Mucosa of rectum (tissue), 2 donors: Measurements from ENCODE around the gene ABCC2.

Experiments
- H3K27ac ChIP-seq, 2 donors: one replicate each; pipeline ENCODE4 v1.7.0; 2013; ENCODE audit warnings: inconsistent platforms in 2 of 2, low read depth in 2 of 2, low read length in 2 of 2
- H3K27me3 ChIP-seq, 2 donors: one replicate each; pipeline ENCODE4 v1.7.0; 2013; ENCODE audit warnings: low read length in 2 of 2; ENCODE audit not compliant: control insufficient read depth in 2 of 2, insufficient read depth in 2 of 2
- H3K36me3 ChIP-seq, 2 donors: one replicate each; pipeline ENCODE4 v1.7.0; 2013; ENCODE audit warnings: low read length in 2 of 2; ENCODE audit not compliant: control insufficient read depth in 2 of 2, insufficient read depth in 2 of 2
- H3K4me1 ChIP-seq, 2 donors: one replicate each; pipeline ENCODE4 v1.7.0; 2013; ENCODE audit warnings: low read length in 2 of 2, mild to moderate bottlenecking in 1 of 2; ENCODE audit not compliant: control insufficient read depth in 2 of 2, insufficient read depth in 2 of 2
- H3K4me3 ChIP-seq, 2 donors: one replicate each; pipeline ENCODE4 v1.7.0; 2013; ENCODE audit warnings: low read length in 2 of 2
- H3K9ac ChIP-seq, 2 donors: one replicate each; pipeline ENCODE4 v1.7.0; 2013; ENCODE audit warnings: low read length in 2 of 2, low read depth in 1 of 2, mild to moderate bottlenecking in 1 of 2
- H3K9me3 ChIP-seq, 2 donors: one replicate each; pipeline ENCODE4 v1.7.0; 2013; ENCODE audit warnings: low read length in 2 of 2; ENCODE audit not compliant: control insufficient read depth in 2 of 2
- donor health status: healthy.
- donor health status: Normal muscosa, but diverticular disease.

ABCC2 gene

GRCh38 chr10:99787311-99787710 lies 4.9 kb downstream of the ABCC2 start:
- H3K27me3 ChIP-seq: no peaks in the 10 kb centered on the region
- H3K27ac ChIP-seq: no peak overlapping the region
- H3K4me3 ChIP-seq: no peak overlapping the region
- H3K36me3 ChIP-seq: no peaks in the 10 kb centered on the region
- H3K4me1 ChIP-seq: no peaks in the 10 kb centered on the region
- no peak overlapping the region for H3K9ac ChIP-seq
- no peaks in the 10 kb centered on the region for H3K9me3 ChIP-seq

GRCh38 chr10:99787782-99788445 lies 5.5 kb downstream of the ABCC2 start:
- no peak overlapping the region for H3K4me3 ChIP-seq
- H3K27ac ChIP-seq: peak overlapping the region; percentile 49 to 74
- no peak overlapping the region for H3K9ac ChIP-seq
- H3K36me3 ChIP-seq: no peaks in the 10 kb centered on the region
- H3K9me3 ChIP-seq: no peaks in the 10 kb centered on the region
- no peaks in the 10 kb centered on the region for H3K27me3 ChIP-seq
- H3K4me1 ChIP-seq: no peaks in the 10 kb centered on the region

GRCh38 chr10:99788598-99789256 lies 6.3 kb downstream of the ABCC2 start:
- Histone ChIP-seq H3K27ac (peak overlapping the region; percentile 49 to 76), H3K4me3 (no peak overlapping the region), H3K27me3 (no peaks in the 10 kb centered on the region), H3K4me1 (no peaks in the 10 kb centered on the region), H3K36me3 (no peaks in the 10 kb centered on the region), H3K9ac (no peak overlapping the region), H3K9me3 (no peaks in the 10 kb centered on the region)

- no peak overlapping the region for H3K9ac ChIP-seq
- H3K36me3 ChIP-seq: no peaks in the 10 kb centered on the region
- H3K27me3 ChIP-seq: no peaks in the 10 kb centered on the region
Measured at GRCh38 chr10:99791831-99792230, 9.4 kb downstream of the ABCC2 start.

GRCh38 chr10:99793819-99794218 lies 11.4 kb downstream of the ABCC2 start:
- no peak overlapping the region for H3K9ac ChIP-seq
- H3K27ac ChIP-seq: no peak overlapping the region
- no peak overlapping the region for H3K4me3 ChIP-seq
- H3K36me3 ChIP-seq: no peaks in the 10 kb centered on the region
- no peaks in the 10 kb centered on the region for H3K27me3 ChIP-seq
- no peaks in the 10 kb centered on the region for H3K4me1 ChIP-seq
- H3K9me3 ChIP-seq: no peaks in the 10 kb centered on the region

More at GRCh38 chr10:99791831-99792230, 9.4 kb downstream of the ABCC2 start:
- Histone ChIP-seq H3K4me1 (no peaks in the 10 kb centered on the region), H3K27ac (no peak overlapping the region), H3K9me3 (no peaks in the 10 kb centered on the region), H3K4me3 (no peak overlapping the region)

- Histone ChIP-seq H3K27ac (no peak overlapping the region), H3K4me3 (no peak overlapping the region), H3K27me3 (no peaks in the 10 kb centered on the region), H3K9me3 (no peaks in the 10 kb centered on the region), H3K36me3 (no peaks in the 10 kb centered on the region), H3K4me1 (no peaks in the 10 kb centered on the region), H3K9ac (no peak overlapping the region)
Measured at GRCh38 chr10:99796928-99797327, 14.5 kb downstream of the ABCC2 start.

- H3K4me3 ChIP-seq: no peak overlapping the region
Measured at GRCh38 chr10:99798031-99798430, 15.6 kb downstream of the ABCC2 start.

GRCh38 chr10:99798920-99799319 lies 16.5 kb downstream of the ABCC2 start:
- H3K9me3 ChIP-seq: no peaks in the 10 kb centered on the region
- no peak overlapping the region for H3K9ac ChIP-seq
- no peaks in the 10 kb centered on the region for H3K4me1 ChIP-seq
- no peaks in the 10 kb centered on the region for H3K27me3 ChIP-seq
- H3K4me3 ChIP-seq: no peak overlapping the region
- H3K27ac ChIP-seq: no peak overlapping the region
- H3K36me3 ChIP-seq: no peaks in the 10 kb centered on the region

More at GRCh38 chr10:99798031-99798430, 15.6 kb downstream of the ABCC2 start:
- H3K27ac ChIP-seq: no peak overlapping the region
- H3K9ac ChIP-seq: no peak overlapping the region
- no peaks in the 10 kb centered on the region for H3K36me3 ChIP-seq
- no peaks in the 10 kb centered on the region for H3K27me3 ChIP-seq
- no peaks in the 10 kb centered on the region for H3K4me1 ChIP-seq
- H3K9me3 ChIP-seq: no peaks in the 10 kb centered on the region

- no peaks in the 10 kb centered on the region for H3K4me1 ChIP-seq
- no peaks in the 10 kb centered on the region for H3K9me3 ChIP-seq
- no peaks in the 10 kb centered on the region for H3K36me3 ChIP-seq
Measured at GRCh38 chr10:99799613-99800012, 17.2 kb downstream of the ABCC2 start.

GRCh38 chr10:99804471-99804870 lies 22.0 kb downstream of the ABCC2 start:
- Histone ChIP-seq H3K9me3 (no peaks in the 10 kb centered on the region), H3K4me1 (no peaks in the 10 kb centered on the region), H3K9ac (no peak overlapping the region), H3K27ac (no peak overlapping the region), H3K4me3 (no peak overlapping the region), H3K27me3 (no peaks in the 10 kb centered on the region), H3K36me3 (no peaks in the 10 kb centered on the region)

More at GRCh38 chr10:99799613-99800012, 17.2 kb downstream of the ABCC2 start:
- Histone ChIP-seq H3K27me3 (no peaks in the 10 kb centered on the region), H3K27ac (no peak overlapping the region), H3K9ac (no peak overlapping the region), H3K4me3 (no peak overlapping the region)
